Hepatocyte (in vitro differentiated cells): ENCODE results near the gene CTNNA3. TPM values are rescaled to one million over a fixed set of nuclear protein-coding genes. Genes with fewer than 3 reads are reported as not detected.
"Not testable (repeated sequence)": the region's sequence is repeated elsewhere in the genome, so short reads cannot be mapped to it uniquely, and the experiment has no call there.

Experiments
- DNase-seq: peaks from one replicate; pipeline ENCODE4 v3.0.0-alpha.2; 2016; ENCODE audit warnings: low spot score
- H2AFZ ChIP-seq: fragments of 200-600 bp; sonication (generic); 2 replicates; pipeline ENCODE4 v1.6.0; 2016; ENCODE audit warnings: antibody characterized with exemption, mild to moderate bottlenecking
- H3K27ac ChIP-seq: fragments of 200-600 bp; sonication (generic); 2 replicates; pipeline ENCODE4 v1.5.1; 2016; ENCODE audit warnings: mild to moderate bottlenecking
- H3K27me3 ChIP-seq: fragments of 200-600 bp; sonication (generic); 2 replicates; pipeline ENCODE4 v1.6.1; 2016
- H3K36me3 ChIP-seq: fragments of 200-600 bp; sonication (generic); replicated peaks from 2 replicates; pipeline ENCODE4 v1.5.1; 2016; ENCODE audit warnings: low read depth; ENCODE audit not compliant: insufficient read depth
- H3K4me1 ChIP-seq: fragments of 200-600 bp; sonication (generic); 2 replicates; pipeline ENCODE4 v1.5.1; 2016; ENCODE audit warnings: mild to moderate bottlenecking, moderate library complexity; ENCODE audit not compliant: insufficient read depth
- H3K4me2 ChIP-seq: fragments of 200-600 bp; sonication (generic); 2 replicates; pipeline ENCODE4 v1.6.0; 2016
- H3K4me3 ChIP-seq: fragments of 200-600 bp; sonication (generic); 2 replicates; pipeline ENCODE4 v1.5.1; 2016; ENCODE audit warnings: mild to moderate bottlenecking
- H3K79me2 ChIP-seq: fragments of 200-600 bp; sonication (generic); 2 replicates; pipeline ENCODE4 v1.6.0; 2017; ENCODE audit warnings: mild to moderate bottlenecking
- H3K9me2 ChIP-seq: fragments of 200-600 bp; sonication (generic); replicated peaks from 2 replicates; pipeline ENCODE4 v1.6.0; 2017; ENCODE audit warnings: mild to moderate bottlenecking; ENCODE audit not compliant: insufficient read depth
- H3K9me3 ChIP-seq: fragments of 200-600 bp; sonication (generic); 2 replicates; pipeline ENCODE4 v1.5.1; 2016; ENCODE audit warnings: low read depth, mild to moderate bottlenecking
- H4K20me1 ChIP-seq: fragments of 200-600 bp; sonication (generic); 2 replicates; pipeline ENCODE4 v1.6.0; 2016; ENCODE audit warnings: mild to moderate bottlenecking; ENCODE audit not compliant: insufficient read depth, poor library complexity, severe bottlenecking
- CTCF ChIP-seq: fragments of 200-600 bp; sonication (generic); IDR thresholded peaks from 2 replicates; pipeline ENCODE4 v1.5.1; 2016; ENCODE audit warnings: antibody characterized with exemption, mild to moderate bottlenecking; ENCODE audit not compliant: poor library complexity
- EZH2 ChIP-seq: fragments of 200-600 bp; sonication (generic); IDR thresholded peaks from 2 replicates; pipeline ENCODE4 v1.6.1; 2016; ENCODE audit warnings: antibody characterized with exemption, mild to moderate bottlenecking, borderline replicate concordance
- EZH2phosphoT487 ChIP-seq: fragments of 200-600 bp; sonication (generic); IDR thresholded peaks from one replicate; pipeline ENCODE4 v1.6.1; 2018; ENCODE audit warnings: antibody characterized with exemption, mild to moderate bottlenecking, low read depth, moderate library complexity; ENCODE audit not compliant: unreplicated experiment, severe bottlenecking
- WGBS: methylation state at CpG from one replicate; pipeline ENCODE4 v1.1.6; 2016; ENCODE audit warnings: low lambda C conversion rate; ENCODE audit errors: missing lambda C conversion rate; 5-methylcytosine and 5-hydroxymethylcytosine counted together
- polyA plus RNA-seq: library from polyadenylated mRNA; unstranded; fragments of >200 nt; fragmentation: Nextera tagmentation; extraction: Ambion mirVana; gene quantifications from 2 replicates; pipeline ENCODE4 v1.2.1, GENCODE V29; 2016
- total RNA-seq: library from RNA; depleted of rRNA; stranded (reverse); fragments of >200 nt; gene quantifications from 2 replicates; pipeline ENCODE4 v1.2.3, GENCODE V29; 2014

The CTNNA3 gene
- total and polyA plus RNA-seq, 2 experiments from 2014 or later: 12.9 to 25.9 TPM

- H2AFZ ChIP-seq, H4K20me1 ChIP-seq, H3K9me3 ChIP-seq, H3K36me3 ChIP-seq, H3K4me1 ChIP-seq, H3K27ac ChIP-seq, H3K4me2 ChIP-seq, H3K79me2 ChIP-seq, H3K27me3 ChIP-seq, H3K4me3 ChIP-seq, H3K9me2 ChIP-seq, DNase-seq: not testable (repeated sequence)
- 99% methylated on average over 4 of the region's 7 CpGs for WGBS
Measured at GRCh38 chr10:67690540-67690939, 5.5 kb downstream of the CTNNA3 start.

GRCh38 chr10:67684140-67684539 lies 11.9 kb downstream of the CTNNA3 start:
- H3K4me3 ChIP-seq, H3K9me2 ChIP-seq, H3K27ac ChIP-seq, H3K4me2 ChIP-seq, H3K4me1 ChIP-seq, H3K79me2 ChIP-seq, H4K20me1 ChIP-seq, DNase-seq, H2AFZ ChIP-seq, H3K27me3 ChIP-seq, H3K36me3 ChIP-seq, H3K9me3 ChIP-seq: not testable (repeated sequence)
- WGBS: 97% methylated on average over 8 of the region's 8 CpGs

GRCh38 chr10:67678335-67678974 lies 17.5 kb downstream of the CTNNA3 start:
- TF ChIP-seq EZH2 (no peak), EZH2phosphoT487 (no peak), CTCF (no peak)
- WGBS: 63% methylated on average over 1 of the region's 1 CpG

GRCh38 chr10:67676208-67676825 lies 19.7 kb downstream of the CTNNA3 start:
- Histone ChIP-seq H4K20me1 (no peaks in the 10 kb centered on the region), H3K79me2 (no peaks in the 10 kb centered on the region), H3K4me1 (no peaks in the 10 kb centered on the region), H3K4me3 (no peak overlapping the region), H3K36me3 (no peaks in the 10 kb centered on the region), H3K27ac (no peak overlapping the region), H2AFZ (no peak overlapping the region), H3K9me2 (no peaks in the 10 kb centered on the region), H3K27me3 (no peaks in the 10 kb centered on the region), H3K9me3 (no peaks in the 10 kb centered on the region), H3K4me2 (no peak overlapping the region)
- WGBS: 76% methylated on average over 2 of the region's 2 CpGs
- TF ChIP-seq EZH2: no peak
- no peak for TF ChIP-seq EZH2phosphoT487
- no peak for TF ChIP-seq CTCF
- DNase-seq: no peak

More at GRCh38 chr10:67678335-67678974, 17.5 kb downstream of the CTNNA3 start:
- no peaks in the 10 kb centered on the region for H3K4me1 ChIP-seq
- no peak overlapping the region for H3K4me2 ChIP-seq
- no peak overlapping the region for H2AFZ ChIP-seq
- DNase-seq: no peak
- H4K20me1 ChIP-seq: no peaks in the 10 kb centered on the region
- no peaks in the 10 kb centered on the region for H3K27me3 ChIP-seq
- no peaks in the 10 kb centered on the region for H3K79me2 ChIP-seq
- no peak overlapping the region for H3K4me3 ChIP-seq
- no peak overlapping the region for H3K27ac ChIP-seq
- H3K9me3 ChIP-seq: no peaks in the 10 kb centered on the region
- H3K9me2 ChIP-seq: no peaks in the 10 kb centered on the region
- no peaks in the 10 kb centered on the region for H3K36me3 ChIP-seq
